H4 (cell line): ENCODE data around the gene ZBED1. TPM values are rescaled to one million over a fixed set of nuclear protein-coding genes. Genes with fewer than 3 reads are reported as not detected.
"Not testable (repeated sequence)": the region's sequence is repeated elsewhere in the genome, so short reads cannot be mapped to it uniquely, and the experiment has no call there.

Source experiments
- DNase-seq: peaks from one replicate; pipeline ENCODE4 v3.0.0-alpha.2; 2015; ENCODE audit warnings: low spot score
- total RNA-seq: library from RNA; depleted of rRNA; stranded (reverse); fragments of >200 nt; shearing (Covaris generic); gene quantifications from 2 replicates; pipeline ENCODE4 v1.2.3, GENCODE V29; 2014

The ZBED1 gene
- total RNA-seq, 1 experiment from 2014 or later = 27.3 TPM

- DNase-seq = not testable (repeated sequence)
Measured at GRCh38 chrX:2519638-2520037, 18.9 kb upstream of the ZBED1 start.

- DNase-seq = no peak
Measured at GRCh38 chrX:2517055-2517454, 16.3 kb upstream of the ZBED1 start.

- no peak for DNase-seq
Measured at GRCh38 chrX:2516623-2517022, 15.8 kb upstream of the ZBED1 start.

GRCh38 chrX:2514131-2514530 lies 13.4 kb upstream of the ZBED1 start:
- DNase-seq = no peak

GRCh38 chrX:2513121-2513664 lies 12.4 kb upstream of the ZBED1 start:
- no peak for DNase-seq

- no peak for DNase-seq
Measured at GRCh38 chrX:2512501-2512900, 11.7 kb upstream of the ZBED1 start.

- no peak for DNase-seq
Measured at GRCh38 chrX:2511326-2511725, 10.6 kb upstream of the ZBED1 start.

GRCh38 chrX:2508648-2509335 lies 8.0 kb upstream of the ZBED1 start:
- no peak for DNase-seq

GRCh38 chrX:2507904-2508627 lies 7.3 kb upstream of the ZBED1 start:
- DNase-seq = no peak

GRCh38 chrX:2507196-2507595 lies 6.4 kb upstream of the ZBED1 start:
- no peak for DNase-seq

- not testable (repeated sequence) for DNase-seq
Measured at GRCh38 chrX:2505341-2505740, 4.6 kb upstream of the ZBED1 start.

GRCh38 chrX:2504706-2505332 lies 4.0 kb upstream of the ZBED1 start:
- DNase-seq = no peak

GRCh38 chrX:2503591-2504500 lies 3.1 kb upstream of the ZBED1 start:
- DNase-seq = no peak

- DNase-seq = peak; percentile 67
Measured at GRCh38 chrX:2502668-2503519, 2.1 kb upstream of the ZBED1 start.

- no peak for DNase-seq
Measured at GRCh38 chrX:2502120-2502667, 1.4 kb upstream of the ZBED1 start.

- no peak for DNase-seq
Measured at GRCh38 chrX:2501559-2502102, 855 bp upstream of the ZBED1 start.

GRCh38 chrX:2500091-2500802 lies 529 bp downstream of the ZBED1 start:
- peak; percentile 40 for DNase-seq

GRCh38 chrX:2499507-2499906 lies 1.3 kb downstream of the ZBED1 start:
- no peak for DNase-seq

- no peak for DNase-seq
Measured at GRCh38 chrX:2498781-2499302, 1.9 kb downstream of the ZBED1 start.
